Endothelial cell of umbilical vein (primary cell): ENCODE measurements around the gene UCK1. TPM values are rescaled to one million over a fixed set of nuclear protein-coding genes. Genes with fewer than 3 reads are reported as not detected.

ENCODE experiments used
- BruUV-seq: library from RNA; stranded (reverse); fragments of 400-500 nt; replicated peaks from 2 replicates; lab custom pipeline; 2021; lab: Mats Ljungman, UMichigan
- CTCF ChIA-PET: fragments of 300-600, 350-600 bp; sonication (Branson Sonifier 250); formaldehyde crosslinking; loops from one replicate; lab custom pipeline; 2021; ENCODE audit warnings: antibody characterized with exemption, inconsistent platforms; lab: Charles Lee
- POLR2A ChIA-PET: fragments of 300-600, 350-600 bp; sonication (Branson Sonifier 250); formaldehyde crosslinking; loops from one replicate; lab custom pipeline; 2021; ENCODE audit warnings: antibody characterized with exemption, inconsistent platforms; lab: Charles Lee
- DNase-seq: peaks from one replicate; pipeline ENCODE4 v3.0.0-alpha.2; 2011; ENCODE audit warnings: low read depth, low spot score
- FAIRE-seq: peaks from 2 replicates; lab custom pipeline; 2011; peaks lifted over from hg19 to GRCh38; lab: Jason Lieb, UNC
- H2AFZ ChIP-seq: 2 replicates; pipeline ENCODE4 v1.6.0; 2012; ENCODE audit warnings: low read depth, low read length, control low read depth, inconsistent platforms
- H3K27ac ChIP-seq: 2 replicates; pipeline ENCODE4 v1.5.1; 2011; ENCODE audit warnings: low read depth, mild to moderate bottlenecking, control low read depth, low read length, moderate library complexity; ENCODE audit not compliant: insufficient read depth
- H3K27me3 ChIP-seq, 2 experiments: 2 replicates each; pipeline versions ENCODE4 v1.6.0 to v1.6.1; 2011; ENCODE audit warnings: low read length in 2 of 2, mixed read lengths in 1 of 2; ENCODE audit not compliant: control insufficient read depth in 2 of 2, insufficient read depth in 2 of 2
- H3K36me3 ChIP-seq, 2 experiments: 2 replicates in 1 of 2; 3 replicates in 1 of 2; pipeline ENCODE4 v1.5.1; 2011; ENCODE audit warnings: low read length in 2 of 2, mild to moderate bottlenecking in 1 of 2, moderate library complexity in 1 of 2; ENCODE audit not compliant: control insufficient read depth in 2 of 2, insufficient read depth in 2 of 2; ENCODE audit errors: extremely low read depth in 1 of 2
- H3K4me1 ChIP-seq: 3 replicates; pipeline ENCODE4 v1.5.1; 2011; ENCODE audit warnings: mild to moderate bottlenecking, low read length; ENCODE audit not compliant: control insufficient read depth, insufficient read depth; ENCODE audit errors: extremely low read depth
- H3K4me2 ChIP-seq: 2 replicates; pipeline ENCODE4 v1.6.1; 2011; ENCODE audit warnings: low read length, control low read depth, mixed read lengths; ENCODE audit not compliant: insufficient read depth
- H3K4me3 ChIP-seq, 3 experiments: fragments of 200-600 bp in 1 of 3; sonication (generic), shearing (Covaris generic) in 1 of 3; replicated peaks in 1 of 3; 2 replicates each; pipeline ENCODE4 v1.5.1; 2011 to 2016; ENCODE audit warnings: control low read depth in 3 of 3, low read length in 3 of 3, mild to moderate bottlenecking in 2 of 3, inconsistent platforms in 1 of 3, low read depth in 1 of 3, moderate library complexity in 1 of 3; ENCODE audit not compliant: insufficient read depth in 1 of 3
- H3K79me2 ChIP-seq: 2 replicates; pipeline ENCODE4 v1.6.0; 2012; ENCODE audit warnings: low read length, inconsistent platforms; ENCODE audit not compliant: control insufficient read depth, insufficient read depth
- H3K9ac ChIP-seq: replicated peaks from 2 replicates; pipeline ENCODE3; 2011; ENCODE audit warnings: low read length, control low read depth; ENCODE audit not compliant: insufficient read depth; ENCODE audit errors: extremely low read depth
- H3K9me1 ChIP-seq: replicated peaks from 3 replicates; pipeline ENCODE4 v1.6.0; 2011; ENCODE audit warnings: mild to moderate bottlenecking, low read length; ENCODE audit not compliant: control insufficient read depth, insufficient read depth; ENCODE audit errors: extremely low read depth
- H3K9me3 ChIP-seq: replicated peaks from 2 replicates; pipeline ENCODE4 v1.5.1; 2012; ENCODE audit warnings: low read length, inconsistent platforms; ENCODE audit not compliant: control insufficient read depth, insufficient read depth
- H4K20me1 ChIP-seq: replicated peaks from 2 replicates; pipeline ENCODE3; 2011; ENCODE audit warnings: mild to moderate bottlenecking, low read length; ENCODE audit not compliant: control insufficient read depth, insufficient read depth; ENCODE audit errors: extremely low read depth
- MAX ChIP-seq: IDR thresholded peaks from 2 replicates; pipeline ENCODE4 v1.6.1; 2011; ENCODE audit not compliant: insufficient read depth, insufficient read length
- POLR2A ChIP-seq: IDR thresholded peaks from 2 replicates; pipeline ENCODE4 v1.6.1; 2012; ENCODE audit warnings: low read depth, mild to moderate bottlenecking, control low read depth, low read length
- dilution Hi-C: fragments of 300-500 bp; cut with MboI; formaldehyde crosslinking; loops from one replicate; pipeline ENCODE4 v1.15.0; 2019; ENCODE audit warnings: low sequenced_read_pairs; ENCODE audit not compliant: extremely low pct_ligation_motif_present
- intact Hi-C: fragments of 100-400 bp; cut with micrococcal nuclease; formaldehyde crosslinking; loops from one replicate; pipeline ENCODE4 v1.10.0; 2022
- polyA plus RNA-seq, 4 experiments: library from polyadenylated mRNA; depleted of rRNA in 3 of 4; stranded (reverse) in 3 of 4; unstranded in 1 of 4; fragments of >200 nt; gene quantifications; 2 replicates each; pipeline versions ENCODE4 v1.2.1 to v1.2.3, GENCODE V29; 2011 to 2012; ENCODE audit warnings: missing spikeins in 1 of 4
- total RNA-seq: library from RNA; stranded (reverse); gene quantifications from 2 replicates; pipeline ENCODE4 v1.2.3, GENCODE V29; 2021
- TF ChIP-seq, protein P1 (sequence below), 2 donors: IDR thresholded peaks; 1 replicate in 1 of 2; 2 replicates in 1 of 2; pipeline ENCODE4 v1.5.1; 2011; ENCODE audit warnings: low read length in 2 of 2, mild to moderate bottlenecking in 2 of 2, moderate library complexity in 2 of 2, control low read depth in 1 of 2, inconsistent platforms in 1 of 2, low read depth in 1 of 2; ENCODE audit not compliant: insufficient read depth in 1 of 2; ENCODE audit errors: extremely low read depth in 1 of 2

UCK1 gene
- total and polyA plus RNA-seq, 2 donors (not counting 3 experiments of a cell fraction or from before 2014, with no cell fraction given), result 23.6 to 30.1 TPM

GRCh38 chr9:131496844-131497405, 34.1 kb downstream of the UCK1 start:
- Histone ChIP-seq H3K9me3 (no peaks in the 10 kb centered on the region), H3K79me2 (no peaks in the 10 kb centered on the region), H3K4me3 (no peak overlapping the region), H3K36me3 (peaks cover 40 to 70% of the 10 kb centered on the region in 2 experiments), H3K9me1 (no peaks in the 10 kb centered on the region), H3K27ac (no peak overlapping the region), H3K9ac (no peak overlapping the region), H3K4me2 (no peak overlapping the region), H2AFZ (no peak overlapping the region), H4K20me1 (no peaks in the 10 kb centered on the region), H3K4me1 (no peaks in the 10 kb centered on the region), H3K27me3 (no peaks in the 10 kb centered on the region)
- intact Hi-C loops, result no loop called here
- POLR2A ChIA-PET, result no interaction called here
- DNase-seq (no peak), FAIRE-seq (no peak)
- TF ChIP-seq POLR2A (no peak), MAX (no peak)
- dilution Hi-C loops, result no loop called here
- no TSS peak for BruUV-seq
- CTCF ChIA-PET, result interaction anchor here (0.8 to 1.4 kb wide), 3 partner anchors 12 to 147 kb away, joined by 3 read pairs; no protein-coding TSS in a partner anchor

- DNase-seq, result no peak
- H3K4me1 ChIP-seq, result no peaks in the 10 kb centered on the region
- H3K4me3 ChIP-seq, result no peak overlapping the region
- TSS peak; percentile 20 for BruUV-seq
- H2AFZ ChIP-seq, result no peak overlapping the region
- H3K4me2 ChIP-seq, result no peak overlapping the region
- ChIA-PET CTCF (no interaction called here), POLR2A (no interaction called here)
- dilution Hi-C loops, result no loop called here
- no peak overlapping the region for H3K9ac ChIP-seq
- no peaks in the 10 kb centered on the region for H3K79me2 ChIP-seq
- H3K9me1 ChIP-seq, result no peaks in the 10 kb centered on the region
- no peaks in the 10 kb centered on the region for H3K9me3 ChIP-seq
- H3K27ac ChIP-seq, result no peak overlapping the region
- no peaks in the 10 kb centered on the region for H3K27me3 ChIP-seq
- TF ChIP-seq, protein P1, sequence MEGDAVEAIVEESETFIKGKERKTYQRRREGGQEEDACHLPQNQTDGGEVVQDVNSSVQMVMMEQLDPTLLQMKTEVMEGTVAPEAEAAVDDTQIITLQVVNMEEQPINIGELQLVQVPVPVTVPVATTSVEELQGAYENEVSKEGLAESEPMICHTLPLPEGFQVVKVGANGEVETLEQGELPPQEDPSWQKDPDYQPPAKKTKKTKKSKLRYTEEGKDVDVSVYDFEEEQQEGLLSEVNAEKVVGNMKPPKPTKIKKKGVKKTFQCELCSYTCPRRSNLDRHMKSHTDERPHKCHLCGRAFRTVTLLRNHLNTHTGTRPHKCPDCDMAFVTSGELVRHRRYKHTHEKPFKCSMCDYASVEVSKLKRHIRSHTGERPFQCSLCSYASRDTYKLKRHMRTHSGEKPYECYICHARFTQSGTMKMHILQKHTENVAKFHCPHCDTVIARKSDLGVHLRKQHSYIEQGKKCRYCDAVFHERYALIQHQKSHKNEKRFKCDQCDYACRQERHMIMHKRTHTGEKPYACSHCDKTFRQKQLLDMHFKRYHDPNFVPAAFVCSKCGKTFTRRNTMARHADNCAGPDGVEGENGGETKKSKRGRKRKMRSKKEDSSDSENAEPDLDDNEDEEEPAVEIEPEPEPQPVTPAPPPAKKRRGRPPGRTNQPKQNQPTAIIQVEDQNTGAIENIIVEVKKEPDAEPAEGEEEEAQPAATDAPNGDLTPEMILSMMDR (IDR thresholded peaks at IDR 0.05; ENCODE audit: extremely low read depth in 1 of 2, insufficient read depth in 1 of 2, low read depth in 1 of 2, low read length in 2 of 2), result no peak
- TF ChIP-seq MAX, result no peak
- intact Hi-C loops, result no loop called here
- FAIRE-seq, result no peak
- peaks cover 48 to 81% of the 10 kb centered on the region in 2 experiments for H3K36me3 ChIP-seq
- H4K20me1 ChIP-seq, result no peaks in the 10 kb centered on the region
Observed at GRCh38 chr9:131495785-131496184, 35.3 kb downstream of the UCK1 start.
